NCI-H2107 (cell line): ENCODE measurements around the gene ZNF789.
A peak's percentile ranks its signal among the peaks of the same experiment; 100 is the strongest.
"Not testable (repeated sequence)": the region's sequence is repeated elsewhere in the genome, so short reads cannot be mapped to it uniquely, and the experiment has no call there.

Source experiments
- DNase-seq: peaks from one replicate; lab custom pipeline; 2025; lab: John Stamatoyannopoulos, UW

The ZNF789 gene

DNA sequence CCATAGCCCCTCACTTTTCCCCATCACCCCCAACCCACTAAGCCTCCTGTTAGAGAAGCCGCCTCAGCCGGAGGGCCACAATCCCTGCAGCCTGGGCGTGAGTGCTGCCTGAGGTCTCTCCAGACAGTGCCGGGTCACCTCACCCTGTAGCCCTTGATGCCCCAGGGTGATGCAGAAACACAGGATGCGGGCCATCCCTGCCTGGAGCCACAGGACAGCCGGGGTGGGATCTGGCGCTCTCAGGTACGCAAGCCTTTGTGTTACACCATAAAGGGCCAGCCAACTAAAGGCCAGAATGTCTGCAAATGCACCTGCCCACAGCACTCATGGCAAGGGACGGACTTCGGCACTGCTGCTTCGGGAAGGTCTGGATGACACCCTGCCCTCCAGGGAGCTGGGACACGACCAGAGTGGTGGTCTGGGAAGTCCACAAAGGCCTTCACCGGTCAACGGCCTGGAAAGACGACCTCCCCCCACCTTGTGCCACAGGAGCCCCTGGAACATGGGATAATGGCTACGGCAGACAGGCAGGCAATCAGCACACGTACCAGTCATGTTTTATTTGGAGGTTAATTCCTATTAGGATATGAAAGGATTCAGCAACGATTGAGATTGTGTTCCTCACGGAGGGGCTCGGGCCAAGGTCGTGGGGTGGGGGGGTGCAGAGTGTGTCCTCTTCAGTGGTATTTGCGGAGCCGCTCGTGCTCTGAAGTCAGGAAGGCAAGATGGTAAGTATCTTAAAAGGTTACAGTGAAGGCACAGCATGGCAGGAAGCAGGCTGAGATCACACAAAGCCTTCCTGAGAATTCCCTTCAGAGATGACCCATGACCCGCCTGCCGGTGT, 14.8 kb upstream of the ZNF789 start:
- no peak for DNase-seq

DNA sequence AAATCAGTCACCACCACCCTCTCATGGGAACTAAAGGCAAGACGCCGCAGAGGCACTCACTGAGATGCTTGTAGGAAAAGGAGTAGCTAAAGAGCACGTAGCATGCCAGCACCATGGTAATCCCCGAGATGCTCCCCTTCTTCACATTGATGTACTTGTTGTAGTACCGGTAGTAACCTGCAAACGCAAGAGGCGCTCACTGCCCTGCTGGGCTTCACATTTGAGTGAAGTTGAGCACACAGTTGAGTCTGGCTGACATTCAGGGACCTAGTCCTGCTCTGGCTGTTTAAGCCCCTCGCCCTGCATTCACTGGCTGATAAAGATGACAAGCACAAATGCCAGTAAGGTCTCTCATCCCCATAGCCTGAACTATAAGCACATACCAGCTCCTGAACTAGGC, 13.6 kb upstream of the ZNF789 start:
- DNase-seq = no peak

DNA sequence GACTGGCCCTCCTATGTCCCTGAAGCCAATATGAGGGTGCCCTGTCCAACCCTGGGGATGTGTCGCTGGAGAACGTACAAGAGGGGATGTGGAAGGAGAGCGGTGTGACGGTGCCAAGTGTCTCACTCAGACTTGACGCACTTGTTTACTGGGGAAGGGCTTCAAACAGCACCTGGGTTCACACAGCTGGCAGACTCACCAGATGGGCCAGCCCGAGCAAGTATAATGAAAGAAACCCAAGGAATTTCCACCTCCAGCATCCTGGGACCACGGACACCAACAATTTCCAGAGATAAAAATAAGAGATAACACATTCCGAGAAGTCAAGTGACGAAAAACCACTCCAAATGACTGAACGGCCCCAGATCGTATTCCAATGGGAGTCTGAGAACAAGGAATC, 12.0 kb upstream of the ZNF789 start:
- DNase-seq = no peak

DNA sequence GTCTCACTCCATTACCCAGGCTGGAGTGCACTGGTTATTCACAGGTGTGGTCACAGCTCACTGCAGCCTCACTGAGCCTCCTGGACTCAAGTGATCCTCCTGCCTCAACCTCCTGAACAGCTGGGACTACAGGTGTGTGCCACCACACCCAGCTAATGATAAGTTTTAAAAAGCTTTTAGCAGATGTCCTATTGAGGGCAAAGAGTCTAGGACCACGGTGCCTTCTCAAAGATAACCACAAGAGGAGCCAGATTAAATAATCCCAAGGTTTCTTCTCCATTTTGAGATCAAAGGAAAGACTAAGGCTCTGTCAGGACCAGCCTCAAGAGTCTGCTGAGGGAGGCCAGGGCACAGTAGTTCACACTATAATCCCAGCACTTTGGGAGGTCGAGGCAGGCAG, 11.5 kb upstream of the ZNF789 start:
- no peak for DNase-seq

DNA sequence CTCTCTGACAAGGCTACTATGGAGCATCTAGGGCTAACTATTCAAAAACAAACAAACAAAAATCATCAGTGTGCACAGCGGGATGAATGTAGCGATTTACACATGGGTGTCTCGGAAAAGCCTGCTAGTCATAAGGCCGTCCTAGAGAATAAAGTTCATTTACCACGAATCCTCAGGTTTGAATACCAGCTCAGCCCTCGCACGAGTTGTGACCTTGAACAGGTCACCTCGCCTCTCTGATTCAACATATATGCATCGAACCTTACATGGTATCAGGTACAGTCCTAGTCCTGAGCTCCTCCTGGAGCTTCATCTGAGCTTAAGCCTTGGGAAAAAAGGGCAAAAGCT, 7.3 kb upstream of the ZNF789 start:
- no peak for DNase-seq

DNA sequence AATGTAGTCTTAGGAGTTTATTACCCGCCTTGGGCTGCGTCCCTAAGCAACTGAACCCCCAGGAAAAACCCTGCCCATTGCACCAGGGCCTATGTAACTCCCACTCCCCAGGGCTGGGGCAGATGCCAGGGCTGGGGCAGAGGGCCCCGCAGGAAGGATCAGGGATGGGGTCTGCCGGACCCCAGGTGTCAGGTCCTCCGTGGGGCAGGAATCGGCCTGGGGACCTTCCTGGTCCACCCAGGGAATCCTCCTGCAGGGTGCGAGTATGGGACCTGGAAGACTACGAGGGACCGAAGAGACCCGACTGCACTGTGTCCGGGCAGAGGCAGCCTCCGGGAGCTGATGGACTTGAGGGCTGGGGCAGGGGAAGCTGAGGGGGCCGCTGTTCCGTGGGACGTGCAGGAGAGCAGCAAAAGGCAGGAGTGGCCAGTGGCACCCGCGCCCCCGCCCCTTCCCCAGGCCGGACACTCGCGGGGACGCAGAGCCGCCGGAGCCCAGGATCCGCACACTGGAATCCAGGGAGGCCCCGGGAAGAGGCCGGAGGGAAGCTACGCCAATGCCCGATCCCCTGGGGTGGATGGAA, 4.3 kb upstream of the ZNF789 start:
- no peak for DNase-seq

DNA sequence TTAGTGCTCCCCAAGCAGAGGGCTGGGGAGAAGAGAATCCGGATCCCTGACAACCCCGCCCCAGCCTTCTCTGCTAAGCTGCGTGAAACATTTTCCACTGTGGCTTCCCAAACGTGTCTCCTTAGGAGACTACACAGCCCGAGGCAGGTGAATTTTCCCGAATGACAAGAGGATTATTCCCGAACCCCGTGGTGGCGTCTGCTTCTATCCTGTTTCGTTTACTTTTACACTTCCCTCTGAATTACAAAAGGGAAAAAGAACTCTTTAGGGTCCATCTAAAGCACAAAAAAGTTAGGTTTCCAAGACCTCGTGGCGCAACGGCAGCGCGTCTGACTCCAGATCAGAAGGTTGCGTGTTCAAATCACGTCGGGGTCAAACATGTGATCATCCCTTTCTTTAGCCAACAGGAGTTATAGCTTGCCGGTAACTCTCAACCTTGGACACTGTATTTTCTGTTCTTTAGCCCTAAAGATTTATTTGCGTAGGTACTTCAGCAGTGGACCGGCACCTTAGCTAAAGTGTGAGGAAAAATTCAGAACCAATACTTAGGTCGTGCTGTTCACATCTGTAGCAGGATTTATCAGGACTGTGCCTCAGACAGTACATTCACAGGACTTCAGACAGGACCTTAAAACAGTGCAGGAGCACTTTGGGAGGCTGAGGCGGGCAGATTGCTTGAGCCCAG, 3.2 kb upstream of the ZNF789 start:
- no peak for DNase-seq

DNA sequence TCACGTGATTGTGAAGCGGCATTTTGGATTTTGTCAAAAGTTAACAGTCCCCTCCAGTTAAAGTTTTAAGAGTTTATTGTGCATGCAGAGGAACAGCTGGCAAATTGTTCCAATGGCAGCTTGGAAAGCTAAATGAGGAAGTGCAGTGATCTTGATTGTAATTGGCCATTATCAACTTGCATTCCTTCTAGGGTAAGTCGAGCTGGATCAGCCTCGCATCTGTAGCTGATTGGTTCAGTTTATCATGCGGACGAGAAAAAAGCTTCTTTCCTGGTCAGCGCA, 566 bp downstream of the ZNF789 start:
- DNase-seq = no peak

DNA sequence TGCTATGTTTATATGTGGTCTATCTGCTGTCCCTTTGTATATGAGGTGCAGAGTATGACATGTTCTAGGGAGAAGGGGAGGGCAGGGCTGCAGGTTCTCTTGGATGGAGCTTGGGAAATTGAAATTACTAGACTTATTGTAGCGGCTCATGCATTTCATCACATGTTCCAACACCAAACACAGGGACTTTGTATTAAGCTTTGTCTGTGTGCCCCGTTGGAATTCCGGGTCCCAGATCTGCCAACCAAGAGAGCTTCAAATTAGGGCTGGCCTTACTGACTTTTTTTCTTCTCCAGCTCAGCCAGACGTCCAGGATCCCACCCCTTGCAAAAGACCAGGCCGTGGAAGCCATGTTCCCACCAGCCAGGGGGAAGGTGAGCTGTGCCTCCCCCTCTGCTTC, 3.4 kb downstream of the ZNF789 start:
- DNase-seq = no peak

DNA sequence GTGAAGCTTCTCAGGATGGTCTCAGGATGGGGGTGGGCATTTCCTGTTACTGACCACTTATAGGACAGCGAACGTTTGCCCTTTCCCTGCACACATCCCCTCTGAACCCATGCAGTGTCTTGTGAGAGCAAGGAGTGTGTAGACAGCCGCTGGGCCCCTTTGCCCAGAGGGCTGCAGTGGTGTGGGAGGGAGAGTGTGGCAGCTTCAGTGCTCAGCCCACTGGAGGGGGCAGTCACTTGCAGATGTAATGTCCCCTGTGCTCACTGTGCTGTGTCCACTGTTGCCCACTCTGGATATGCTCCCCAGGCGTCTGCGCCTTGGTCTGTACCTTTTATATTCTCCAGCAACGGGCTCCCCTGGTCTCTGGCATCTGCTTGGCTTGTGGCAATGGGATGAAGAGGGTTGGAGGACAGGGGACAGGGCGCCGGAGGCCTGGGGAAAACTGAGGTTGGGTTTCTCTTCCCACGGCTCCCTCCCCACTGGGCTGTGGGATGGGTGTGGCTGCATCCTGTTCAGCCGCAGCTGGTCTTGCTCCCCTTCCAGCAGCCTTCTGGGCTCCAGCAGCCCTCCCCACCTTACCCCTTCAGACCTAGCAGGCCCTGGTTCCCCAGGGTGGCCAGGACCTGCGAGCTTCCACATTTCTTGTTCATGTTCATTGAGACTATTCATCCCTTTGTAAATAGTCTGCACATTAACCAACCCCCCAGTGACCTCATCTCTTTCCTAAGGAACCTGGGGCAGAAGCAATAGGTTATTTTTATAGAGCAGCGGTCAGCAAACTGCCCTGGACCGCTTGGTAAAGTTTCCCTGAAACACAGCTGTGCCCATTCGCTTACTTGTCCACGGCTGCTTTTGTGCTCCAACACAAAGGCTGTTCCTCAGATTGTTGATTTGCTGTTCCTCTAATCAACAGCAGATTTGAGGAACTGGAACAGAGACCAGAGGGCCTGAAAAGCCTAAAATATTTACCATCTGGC, 6.1 kb downstream of the ZNF789 start:
- DNase-seq = no peak

DNA sequence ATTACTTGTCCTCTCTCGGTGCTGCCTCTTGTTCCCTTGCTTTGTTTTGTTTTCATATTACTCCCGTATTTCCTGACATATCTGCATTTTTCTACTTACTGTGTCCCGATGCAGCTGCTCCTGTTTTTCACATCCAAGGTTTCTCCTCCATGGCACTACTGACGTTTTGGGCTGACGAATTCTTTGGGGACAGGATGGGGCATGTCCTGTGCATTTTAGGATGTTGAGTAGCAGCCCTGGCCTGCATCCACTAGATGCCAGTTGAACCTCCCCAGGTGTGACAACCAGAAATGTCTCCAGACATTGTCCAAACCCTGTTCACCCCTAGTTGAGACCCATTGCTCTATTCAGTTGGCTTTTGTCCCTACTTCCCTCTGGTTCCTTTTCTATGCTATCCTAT, 12.4 kb downstream of the ZNF789 start:
- DNase-seq = no peak

DNA sequence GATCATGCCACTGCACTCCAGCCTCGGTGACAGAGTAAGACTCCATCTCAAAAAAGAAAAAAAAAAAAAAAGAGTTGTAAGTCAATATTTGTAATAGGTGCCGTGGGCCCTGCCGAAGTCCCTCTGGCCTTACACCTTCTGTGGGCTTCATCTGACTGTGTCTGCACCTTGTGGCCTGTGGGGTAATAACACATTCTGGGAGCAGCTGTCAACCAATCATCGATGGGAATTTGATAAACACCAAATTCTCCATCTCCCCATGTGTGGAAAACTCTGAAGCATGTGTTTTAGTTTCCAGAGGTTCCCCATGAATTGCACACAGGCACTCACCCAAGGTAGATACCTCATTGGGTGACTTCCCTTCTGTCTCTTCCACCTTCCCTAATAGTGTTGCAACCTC, 16.5 kb downstream of the ZNF789 start:
- no peak for DNase-seq

DNA sequence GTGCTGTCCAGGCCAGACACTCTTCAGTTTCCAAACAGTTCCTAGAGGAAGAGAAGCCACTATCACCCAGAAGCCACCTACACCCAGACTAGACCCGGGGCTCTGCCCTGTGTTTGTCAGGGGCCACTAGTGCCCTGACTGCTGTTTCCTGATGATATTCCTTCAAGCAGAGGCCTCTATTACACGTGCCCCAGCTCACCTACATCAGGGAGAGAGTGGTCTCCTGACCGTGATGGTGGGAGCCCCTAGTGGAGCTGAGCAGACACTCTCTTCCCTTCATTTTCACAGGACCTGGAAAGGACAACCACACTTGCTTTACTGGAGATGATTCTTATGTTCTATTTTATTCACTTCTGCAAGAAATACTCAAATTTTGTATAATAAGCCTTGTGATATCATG, 18.2 kb downstream of the ZNF789 start:
- DNase-seq = no peak

DNA sequence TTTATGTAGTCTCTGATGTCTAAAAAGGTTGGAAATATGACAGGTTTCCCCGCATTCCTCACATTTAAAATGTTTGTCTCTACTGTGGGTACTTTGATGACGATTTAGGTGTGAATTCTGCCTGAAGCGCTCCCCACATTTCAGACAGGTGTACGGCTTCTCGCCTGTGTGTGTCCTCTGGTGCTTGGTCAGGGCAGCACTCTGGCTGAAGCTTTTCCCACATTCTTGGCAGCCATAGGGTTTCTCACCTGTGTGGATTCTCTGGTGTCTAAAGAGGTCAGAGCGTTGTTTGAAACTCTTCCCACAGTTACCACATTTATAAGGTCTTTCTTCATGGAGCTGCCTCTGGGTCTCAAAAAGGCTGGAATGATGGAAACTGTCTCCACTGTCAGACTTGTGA, 21.1 kb downstream of the ZNF789 start:
- no peak for DNase-seq

DNA sequence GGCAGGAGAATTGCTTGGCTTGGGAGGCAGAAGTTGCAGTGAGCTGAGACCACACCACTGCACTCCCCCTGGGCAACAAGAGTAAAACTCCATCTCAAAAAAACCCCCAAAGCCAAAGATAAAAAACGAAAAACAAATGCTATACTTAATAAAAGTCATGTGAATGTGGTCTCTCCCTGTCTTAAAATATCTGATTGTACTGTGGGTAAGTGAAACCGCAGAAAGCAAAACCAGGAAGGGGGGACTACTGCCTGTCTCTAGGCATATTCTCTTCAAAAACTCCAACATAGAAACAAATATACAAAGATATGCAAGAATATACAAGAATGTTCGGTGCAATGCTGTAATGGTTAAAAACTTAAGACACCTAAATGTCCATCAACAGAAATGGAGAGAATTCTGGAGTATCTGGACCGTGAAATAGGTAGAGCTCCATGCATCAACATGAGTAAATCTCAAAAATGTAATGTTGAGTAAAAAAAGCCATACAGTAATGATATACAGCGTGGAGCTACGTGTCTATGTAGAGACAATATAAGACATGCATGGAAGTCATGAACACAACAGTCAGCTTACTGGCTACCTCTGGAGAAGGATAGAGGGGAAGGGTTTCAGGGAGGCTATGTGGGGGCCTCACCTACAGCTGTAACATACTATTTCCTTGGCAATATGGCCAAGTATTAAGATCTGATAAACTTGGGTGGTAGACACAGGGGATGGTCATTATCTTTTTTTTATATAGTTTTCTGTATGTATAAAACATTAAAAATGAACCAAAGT, 25.3 kb downstream of the ZNF789 start:
- no peak for DNase-seq

DNA sequence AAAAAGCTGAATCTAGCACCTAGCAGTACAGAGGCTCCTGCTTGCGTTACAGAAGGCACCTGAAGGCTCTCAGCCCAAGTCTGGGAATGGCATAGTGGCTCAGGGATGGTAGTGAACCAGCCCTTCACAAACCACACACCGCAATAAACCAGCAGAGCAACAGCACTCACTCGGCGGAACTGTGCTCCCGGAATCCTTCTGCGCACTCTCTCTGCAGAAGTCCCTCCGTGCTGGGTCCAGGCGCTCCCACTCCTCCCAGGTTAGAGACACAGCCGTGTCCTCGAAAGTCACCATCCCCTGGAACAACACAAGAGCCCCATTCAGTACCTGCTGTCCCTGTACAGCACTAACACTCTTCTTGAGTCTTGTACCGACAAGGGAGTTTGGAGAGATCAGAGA, 25.9 kb downstream of the ZNF789 start:
- DNase-seq = no peak

DNA sequence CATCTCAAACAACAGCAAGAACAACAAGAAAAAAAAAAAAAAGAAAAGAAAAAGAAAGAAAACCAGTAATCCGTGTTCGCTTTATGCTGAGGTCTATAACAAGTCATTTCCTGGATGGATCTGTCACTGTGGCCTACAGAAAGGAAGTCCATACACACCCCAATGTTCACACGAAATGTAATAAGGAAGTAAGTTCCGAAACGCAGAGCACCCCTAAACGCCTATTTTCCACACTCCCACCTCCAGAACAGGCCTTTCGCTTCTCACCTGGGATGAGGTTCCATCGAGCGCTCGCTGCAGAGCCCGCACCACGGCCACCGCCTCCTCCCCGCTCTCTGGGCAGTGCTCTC, 26.7 kb downstream of the ZNF789 start:
- DNase-seq = no peak

DNA sequence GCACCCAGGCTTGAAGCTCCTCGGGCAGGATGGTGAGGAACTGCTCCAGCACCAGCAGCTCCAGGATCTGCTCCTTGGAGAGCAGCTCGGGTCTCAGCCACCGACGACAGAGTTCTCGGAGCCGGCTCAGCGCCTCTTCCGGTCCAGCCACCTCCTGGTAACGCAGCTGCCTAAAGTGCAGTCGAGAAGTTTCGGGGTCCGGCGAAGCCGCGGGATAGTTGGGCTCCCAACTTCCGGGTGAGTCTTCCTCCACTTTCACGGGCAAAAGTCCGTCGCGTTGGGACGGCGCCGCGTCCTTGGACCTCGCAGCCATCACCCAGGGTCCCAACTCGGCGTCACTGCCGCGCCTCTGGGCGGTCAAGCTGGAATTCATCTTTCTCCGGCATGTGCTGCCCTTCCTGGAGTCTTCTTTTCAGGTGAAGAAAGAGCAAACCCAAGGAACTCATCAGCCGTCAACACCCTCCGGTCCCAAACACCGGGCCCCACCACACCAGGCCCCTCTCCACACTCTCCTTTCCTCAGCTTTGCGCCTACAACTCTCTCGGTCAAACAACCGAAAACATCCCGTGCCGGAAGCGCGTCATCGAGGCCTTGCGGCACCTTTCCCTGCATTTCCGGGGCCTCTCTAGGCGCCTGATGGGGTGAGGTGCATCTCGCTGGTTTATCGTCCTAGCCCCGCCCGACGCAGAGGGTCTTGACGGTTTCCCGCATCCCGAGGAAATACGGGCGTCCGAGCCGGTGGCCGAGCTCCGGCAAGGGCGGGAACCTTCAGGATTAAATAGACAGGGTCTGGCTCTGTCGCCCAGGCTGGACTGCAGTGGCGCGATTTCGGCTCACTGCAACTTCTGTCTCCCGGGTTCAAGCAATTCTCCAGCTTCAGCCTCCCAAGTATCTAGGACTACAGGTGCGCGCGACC, 27.3 kb downstream of the ZNF789 start, which contains the start of gene ZNF394:
Gene ZNF394, minus strand, starts transcription at position 561 of the 916 bp plus-strand sequence. Its CDS starts 188 bp downstream, at position 373.
- DNase-seq = peak; percentile 90

DNA sequence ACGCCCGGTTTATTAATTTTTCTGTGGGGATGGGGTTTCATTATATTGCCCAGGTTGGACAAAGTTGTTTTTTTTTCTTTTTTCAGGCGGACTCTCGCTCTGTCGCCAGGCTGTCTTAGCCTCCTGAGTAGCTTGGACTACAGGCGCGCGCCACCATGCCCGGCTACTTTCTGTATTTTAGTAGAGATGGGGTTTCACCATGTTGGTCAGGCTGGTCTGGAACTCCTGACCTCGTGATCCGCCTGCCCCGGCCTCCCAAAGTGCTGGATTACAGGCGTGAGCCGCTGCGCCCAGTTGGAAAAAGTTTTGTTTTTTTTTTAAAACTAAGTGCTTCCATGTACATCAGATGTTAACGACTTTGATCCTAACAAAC, 27.9 kb downstream of the ZNF789 start:
- DNase-seq = no peak

DNA sequence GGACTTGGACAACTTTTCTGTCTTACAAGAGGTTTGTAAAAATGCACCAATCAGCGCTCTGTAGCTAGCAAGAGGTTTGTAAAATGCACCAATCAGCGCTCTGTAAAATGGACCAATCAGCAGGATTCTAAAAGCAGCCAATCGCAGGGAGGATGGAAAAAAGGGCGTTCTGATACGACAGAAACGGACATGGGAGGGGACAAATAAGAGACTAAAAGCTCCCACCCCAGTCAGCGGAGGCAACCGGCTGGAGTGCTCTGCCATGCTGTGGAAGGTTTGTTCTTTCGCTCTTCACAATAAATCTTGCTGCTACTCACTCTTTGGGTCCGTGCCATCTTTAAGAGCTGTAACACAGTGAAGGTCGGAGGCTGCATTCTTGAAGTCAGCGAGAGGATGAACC, 28.5 kb downstream of the ZNF789 start:
- DNase-seq = not testable (repeated sequence)

DNA sequence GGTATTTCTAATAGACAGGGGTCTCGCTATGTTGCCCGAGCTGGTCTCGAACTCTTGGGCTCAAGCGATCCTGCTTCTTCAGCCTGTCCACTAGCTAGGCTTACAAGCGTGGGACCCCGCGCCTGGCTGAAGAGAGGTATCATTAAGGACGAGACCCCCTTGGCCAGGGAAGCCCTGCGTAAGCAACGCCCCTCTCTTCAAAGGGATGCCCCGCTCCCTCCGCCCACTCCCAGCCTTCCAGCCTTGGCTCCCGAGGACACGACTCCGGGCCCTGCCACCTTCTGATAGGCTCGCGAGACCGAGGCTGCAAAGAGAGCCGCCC, 31.6 kb downstream of the ZNF789 start:
- no peak for DNase-seq
